Vagina (tissue), 2 donors: Measurements from ENCODE around the gene KRTAP10-7. TPM values are rescaled to one million over a fixed set of nuclear protein-coding genes. Genes with fewer than 3 reads are reported as not detected.

Source experiments
- DNase-seq, 2 donors: peaks; one replicate each; pipeline ENCODE4 v3.0.0-alpha.2; 2017; ENCODE audit errors: extremely low spot score in 2 of 2
- H3K27ac ChIP-seq: fragments of 200-600 bp; sonication (generic); one replicate; pipeline ENCODE4 v1.5.1; 2019
- H3K27me3 ChIP-seq: fragments of 200-600 bp; sonication (generic); one replicate; pipeline ENCODE4 v1.5.1; 2019
- H3K36me3 ChIP-seq, 2 donors: fragments of 200-600 bp; sonication (generic); one replicate each; pipeline ENCODE4 v1.5.1; 2017 to 2019
- H3K4me1 ChIP-seq: fragments of 200-600 bp; sonication (generic); one replicate; pipeline ENCODE4 v1.5.1; 2019
- H3K4me3 ChIP-seq, 2 donors: fragments of 200-600 bp; sonication (generic); 1 replicate in 1 of 2; 2 replicates in 1 of 2; pipeline ENCODE4 v1.5.1; 2016 to 2019
- H3K9me3 ChIP-seq: fragments of 200-600 bp; sonication (generic); one replicate; pipeline ENCODE4 v1.5.1; 2019
- CTCF ChIP-seq, 3 experiments: fragments of 450-650 bp in 2 of 3; fragments of 200-600 bp in 1 of 3; sonication (generic) in 1 of 3; IDR thresholded peaks; one replicate each; pipeline ENCODE4 v1.5.1; 2017 to 2019; ENCODE audit warnings: antibody characterized with exemption in 3 of 3, mild to moderate bottlenecking in 2 of 3, moderate library complexity in 2 of 3
- POLR2A ChIP-seq, 2 donors: fragments of 450-650 bp; IDR thresholded peaks; one replicate each; pipeline ENCODE4 v1.6.1; 2017; ENCODE audit warnings: antibody characterized with exemption in 2 of 2, mild to moderate bottlenecking in 2 of 2, moderate library complexity in 2 of 2
- POLR2AphosphoS5 ChIP-seq, 2 donors: sonication (generic); formaldehyde crosslinking; IDR thresholded peaks; one replicate each; pipeline ENCODE4 v1.9.0; 2017; ENCODE audit warnings: antibody characterized with exemption in 2 of 2, mild to moderate bottlenecking in 2 of 2, low read depth in 1 of 2; ENCODE audit not compliant: insufficient read depth in 1 of 2
- intact Hi-C: fragments of 100-400 bp; cut with DNase I; formaldehyde crosslinking; loops from one replicate; pipeline ENCODE4 v1.15.1; 2023
- total RNA-seq: library from RNA; depleted of rRNA; stranded (reverse); fragments of >200 nt; gene quantifications from one replicate; pipeline ENCODE4 v1.2.3, GENCODE V29; 2016

The KRTAP10-7 gene
- total RNA-seq, 1 donor from 2014 or later = not detected

GRCh38 chr21:44592446-44593311 lies 7.7 kb upstream of the KRTAP10-7 start, which contains the start of gene KRTAP10-6:
Gene KRTAP10-6, minus strand, starts transcription at chr21:44592505. Its CDS starts 21 bp downstream, at chr21:44592484.
- no peak for TF ChIP-seq CTCF (IDR thresholded peaks at IDR 0.05)
- no peak for TF ChIP-seq POLR2A (IDR thresholded peaks at IDR 0.05)
- no peak for TF ChIP-seq POLR2AphosphoS5 (IDR thresholded peaks at IDR 0.05; ENCODE audit: insufficient read depth in 1 of 2, low read depth in 1 of 2)
- Histone ChIP-seq H3K27ac (no peak within 1 kb of the TSS), H3K27me3 (no peaks in the 10 kb centered on the region), H3K4me3 (no peak within 1 kb of the TSS), H3K4me1 (no peaks in the 10 kb centered on the region), H3K9me3 (no peaks in the 10 kb centered on the region), H3K36me3 (no peaks in the 10 kb centered on the region)
- intact Hi-C loops = no loop called here
- DNase-seq = peak; percentile 65 to 95

GRCh38 chr21:44593598-44594405 lies 6.6 kb upstream of the KRTAP10-7 start:
- DNase-seq = peak; percentile 40 to 64

GRCh38 chr21:44594406-44594916 lies 5.9 kb upstream of the KRTAP10-7 start:
- Histone ChIP-seq H3K27ac (no peak overlapping the region), H3K4me1 (no peaks in the 10 kb centered on the region), H3K36me3 (no peaks in the 10 kb centered on the region), H3K27me3 (no peaks in the 10 kb centered on the region), H3K4me3 (no peak overlapping the region), H3K9me3 (no peaks in the 10 kb centered on the region)
- peak; percentile 4 to 11 for DNase-seq
- TF ChIP-seq POLR2AphosphoS5 (IDR thresholded peaks at IDR 0.05; ENCODE audit: insufficient read depth in 1 of 2, low read depth in 1 of 2) = no peak
- TF ChIP-seq CTCF (IDR thresholded peaks at IDR 0.05) = no peak
- no peak for TF ChIP-seq POLR2A (IDR thresholded peaks at IDR 0.05)
- intact Hi-C loops = no loop called here

More at GRCh38 chr21:44593598-44594405, 6.6 kb upstream of the KRTAP10-7 start:
- Histone ChIP-seq H3K36me3 (no peaks in the 10 kb centered on the region), H3K4me1 (no peaks in the 10 kb centered on the region), H3K9me3 (no peaks in the 10 kb centered on the region), H3K4me3 (no peak overlapping the region), H3K27me3 (no peaks in the 10 kb centered on the region), H3K27ac (no peak overlapping the region)
- TF ChIP-seq CTCF (IDR thresholded peaks at IDR 0.05) (no peak), POLR2A (IDR thresholded peaks at IDR 0.05) (no peak), POLR2AphosphoS5 (IDR thresholded peaks at IDR 0.05; ENCODE audit: insufficient read depth in 1 of 2, low read depth in 1 of 2) (no peak)
- intact Hi-C loops = no loop called here

GRCh38 chr21:44595524-44595923 lies 4.9 kb upstream of the KRTAP10-7 start:
- no peaks in the 10 kb centered on the region for H3K4me1 ChIP-seq
- TF ChIP-seq CTCF (IDR thresholded peaks at IDR 0.05) (no peak), POLR2AphosphoS5 (IDR thresholded peaks at IDR 0.05; ENCODE audit: insufficient read depth in 1 of 2, low read depth in 1 of 2) (no peak), POLR2A (IDR thresholded peaks at IDR 0.05) (no peak)
- DNase-seq = peak in 1 of 2 donors; percentile 37
- no peak overlapping the region for H3K4me3 ChIP-seq
- H3K9me3 ChIP-seq = no peaks in the 10 kb centered on the region
- H3K27ac ChIP-seq = no peak overlapping the region
- H3K27me3 ChIP-seq = no peaks in the 10 kb centered on the region
- intact Hi-C loops = no loop called here
- no peaks in the 10 kb centered on the region for H3K36me3 ChIP-seq
